Nephron progenitor cell (in vitro differentiated cells): Measurements from ENCODE around the gene TIAL1.
A peak's percentile ranks its signal among the peaks of the same experiment; 100 is the strongest.

Experiments
- DNase-seq: peaks from one replicate; pipeline ENCODE4 v3.0.0; 2021
- H3K27ac Mint-ChIP-seq: 2 replicates; pipeline ENCODE4 v1.8.0; 2021; ENCODE audit warnings: mild to moderate bottlenecking, moderate library complexity, mixed read lengths
- H3K27me3 Mint-ChIP-seq: 2 replicates; pipeline ENCODE4 v1.8.0; 2021; ENCODE audit warnings: mild to moderate bottlenecking, low read depth, mixed read lengths; ENCODE audit not compliant: poor library complexity
- H3K36me3 Mint-ChIP-seq: 2 replicates; pipeline ENCODE4 v1.8.0; 2021; ENCODE audit warnings: low read depth, mixed read lengths
- H3K4me1 Mint-ChIP-seq: 2 replicates; pipeline ENCODE4 v1.8.0; 2021; ENCODE audit warnings: mixed read lengths
- H3K4me3 Mint-ChIP-seq: 2 replicates; pipeline ENCODE4 v1.8.0; 2021; ENCODE audit warnings: mild to moderate bottlenecking, moderate library complexity, mixed read lengths
- H3K9me3 Mint-ChIP-seq: 2 replicates; pipeline ENCODE4 v1.8.0; 2021; ENCODE audit warnings: mild to moderate bottlenecking, moderate library complexity, mixed read lengths
- TF ChIP-seq, protein P1 (sequence below): fragments of 200-600 bp; sonication (generic); IDR thresholded peaks from 2 replicates; pipeline ENCODE4 v1.5.0; 2021; ENCODE audit warnings: antibody characterized with exemption

Gene TIAL1

GRCh38 chr10:119549247-119549999 lies 47.3 kb downstream of the TIAL1 start:
- no peak overlapping the region for H3K4me3 Mint-ChIP-seq
- TF ChIP-seq, protein P1, sequence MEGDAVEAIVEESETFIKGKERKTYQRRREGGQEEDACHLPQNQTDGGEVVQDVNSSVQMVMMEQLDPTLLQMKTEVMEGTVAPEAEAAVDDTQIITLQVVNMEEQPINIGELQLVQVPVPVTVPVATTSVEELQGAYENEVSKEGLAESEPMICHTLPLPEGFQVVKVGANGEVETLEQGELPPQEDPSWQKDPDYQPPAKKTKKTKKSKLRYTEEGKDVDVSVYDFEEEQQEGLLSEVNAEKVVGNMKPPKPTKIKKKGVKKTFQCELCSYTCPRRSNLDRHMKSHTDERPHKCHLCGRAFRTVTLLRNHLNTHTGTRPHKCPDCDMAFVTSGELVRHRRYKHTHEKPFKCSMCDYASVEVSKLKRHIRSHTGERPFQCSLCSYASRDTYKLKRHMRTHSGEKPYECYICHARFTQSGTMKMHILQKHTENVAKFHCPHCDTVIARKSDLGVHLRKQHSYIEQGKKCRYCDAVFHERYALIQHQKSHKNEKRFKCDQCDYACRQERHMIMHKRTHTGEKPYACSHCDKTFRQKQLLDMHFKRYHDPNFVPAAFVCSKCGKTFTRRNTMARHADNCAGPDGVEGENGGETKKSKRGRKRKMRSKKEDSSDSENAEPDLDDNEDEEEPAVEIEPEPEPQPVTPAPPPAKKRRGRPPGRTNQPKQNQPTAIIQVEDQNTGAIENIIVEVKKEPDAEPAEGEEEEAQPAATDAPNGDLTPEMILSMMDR: no peak
- H3K27ac Mint-ChIP-seq: no peak overlapping the region
- H3K9me3 Mint-ChIP-seq: peaks cover 5% of the 10 kb centered on the region
- no peak for DNase-seq
- H3K27me3 Mint-ChIP-seq: peaks cover 42% of the 10 kb centered on the region
- H3K36me3 Mint-ChIP-seq: no peaks in the 10 kb centered on the region
- H3K4me1 Mint-ChIP-seq: peaks cover 14% of the 10 kb centered on the region

DNA sequence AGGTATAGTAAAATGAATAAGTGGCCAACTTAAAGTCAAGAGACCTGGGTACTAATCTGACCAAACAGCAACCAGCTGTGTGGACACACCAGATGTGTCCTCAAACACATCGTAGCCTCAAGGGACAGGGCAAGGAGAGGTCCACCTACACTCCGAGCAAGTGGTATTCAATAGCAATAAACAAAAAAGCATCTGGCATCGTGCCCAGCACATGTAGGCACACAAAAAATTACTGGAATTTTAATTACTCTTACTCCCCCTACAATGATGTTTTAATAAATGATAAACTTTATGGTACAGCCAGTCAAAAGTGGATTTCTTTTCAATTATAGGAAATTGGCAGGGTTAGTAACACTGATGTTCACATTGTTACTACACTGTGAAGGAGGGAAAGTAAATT lies 50.8 kb downstream of the TIAL1 start:
- TF ChIP-seq, protein P1: no peak
- Mint-ChIP-seq H3K27me3 (peaks cover 68% of the 10 kb centered on the region), H3K4me3 (no peak overlapping the region), H3K27ac (no peak overlapping the region), H3K9me3 (peaks cover 5% of the 10 kb centered on the region), H3K36me3 (no peaks in the 10 kb centered on the region), H3K4me1 (peaks cover 27% of the 10 kb centered on the region)
- no peak for DNase-seq

GRCh38 chr10:119545310-119545709 lies 51.5 kb downstream of the TIAL1 start:
- Mint-ChIP-seq H3K27me3 (peaks cover 72% of the 10 kb centered on the region), H3K27ac (no peak overlapping the region), H3K9me3 (peaks cover 5% of the 10 kb centered on the region), H3K4me3 (no peak overlapping the region), H3K36me3 (no peaks in the 10 kb centered on the region), H3K4me1 (peaks cover 33% of the 10 kb centered on the region)
- no peak for DNase-seq
- TF ChIP-seq, protein P1: no peak

DNA sequence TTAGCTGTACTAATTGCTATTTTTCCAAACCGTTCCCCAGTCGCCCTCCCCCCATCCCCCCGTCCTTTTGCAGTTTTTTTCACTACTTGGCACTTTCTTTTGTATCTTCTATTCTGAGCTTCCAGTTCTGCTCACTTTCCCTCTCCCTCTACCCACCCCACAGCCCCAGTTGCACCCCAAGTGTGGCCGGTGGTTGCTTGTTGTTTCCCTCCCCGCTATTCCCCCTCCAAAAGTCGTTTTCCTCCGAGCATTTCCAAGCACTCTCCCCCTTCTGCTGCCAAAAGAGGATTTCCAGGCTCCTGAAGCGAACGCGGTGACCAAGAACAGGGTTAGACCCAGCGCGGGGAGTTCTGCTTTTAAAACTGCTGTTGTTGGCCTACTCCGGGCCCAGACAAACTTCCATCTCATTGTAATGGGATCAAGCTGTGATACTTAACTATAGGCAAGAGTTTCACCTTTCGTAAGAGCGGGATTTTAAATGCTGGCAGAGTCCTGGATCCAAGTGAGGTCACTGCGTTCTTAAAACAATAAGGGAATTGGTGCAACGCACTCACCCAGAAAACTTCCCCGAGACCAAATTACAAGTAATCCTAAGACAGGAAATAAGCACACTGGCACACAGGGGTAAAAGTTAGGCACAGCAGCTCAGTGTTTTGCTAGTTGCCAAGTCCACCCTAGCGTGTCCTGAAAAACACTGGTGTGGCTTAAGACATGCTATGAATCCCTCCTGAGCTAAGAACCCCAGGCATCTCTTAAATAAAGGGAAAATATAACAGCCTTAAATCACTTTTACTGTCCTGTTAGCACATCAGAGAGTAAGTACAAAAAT lies 52.7 kb downstream of the TIAL1 start:
- H3K9me3 Mint-ChIP-seq: peaks cover 4% of the 10 kb centered on the region
- H3K36me3 Mint-ChIP-seq: no peaks in the 10 kb centered on the region
- H3K27ac Mint-ChIP-seq: no peak overlapping the region
- no peak for DNase-seq
- H3K27me3 Mint-ChIP-seq: peaks cover 83% of the 10 kb centered on the region
- peaks cover 35% of the 10 kb centered on the region for H3K4me1 Mint-ChIP-seq
- peak overlapping the region; percentile 87 for H3K4me3 Mint-ChIP-seq
- TF ChIP-seq, protein P1: no peak

- no peaks in the 10 kb centered on the region for H3K9me3 Mint-ChIP-seq
- TF ChIP-seq, protein P1: peak; percentile 34
- peak; percentile 71 for DNase-seq
- peaks cover 43% of the 10 kb centered on the region for H3K4me1 Mint-ChIP-seq
- H3K27me3 Mint-ChIP-seq: peaks cover 83% of the 10 kb centered on the region
- peak overlapping the region; percentile 87 for H3K4me3 Mint-ChIP-seq
- no peak overlapping the region for H3K27ac Mint-ChIP-seq
- no peaks in the 10 kb centered on the region for H3K36me3 Mint-ChIP-seq
These were observed 53.6 kb downstream of the TIAL1 start for GRCh38 chr10:119542988-119543813.
